GM18505 (cell line): Measurements from ENCODE around the gene CPNE6.

Source experiments
- ATAC-seq: cut with Tn5 transposase; IDR thresholded peaks from one replicate; pipeline ENCODE4 v1.9.1; 2021; ENCODE audit not compliant: unreplicated experiment
- POLR2A ChIP-seq: IDR thresholded peaks from 4 replicates; pipeline ENCODE4 v1.6.1; 2011; ENCODE audit warnings: borderline replicate concordance; ENCODE audit not compliant: insufficient read depth, insufficient read length; ENCODE audit errors: extremely low read depth

CPNE6 gene

GRCh38 chr14:24051176-24051788, 20.1 kb upstream of the CPNE6 start:
- no peak for ATAC-seq
- no peak for TF ChIP-seq POLR2A

GRCh38 chr14:24051789-24052655, 19.3 kb upstream of the CPNE6 start, which contains the start of gene CARMIL3:
Gene CARMIL3, plus strand, starts transcription at chr14:24052009. Its CDS starts 145 bp downstream, at chr14:24052154.
- TF ChIP-seq POLR2A: peak; percentile 51
- peak; percentile 62 for ATAC-seq

GRCh38 chr14:24052656-24053547, 18.5 kb upstream of the CPNE6 start:
- ATAC-seq: no peak
- TF ChIP-seq POLR2A: no peak

- no peak for ATAC-seq
- TF ChIP-seq POLR2A: no peak
Observed at GRCh38 chr14:24053548-24054323, 17.6 kb upstream of the CPNE6 start.

- no peak for TF ChIP-seq POLR2A
Observed at GRCh38 chr14:24054324-24054641, 17.1 kb upstream of the CPNE6 start.

GRCh38 chr14:24054646-24055045, 16.7 kb upstream of the CPNE6 start:
- no peak for ATAC-seq
- TF ChIP-seq POLR2A: no peak

More at GRCh38 chr14:24054324-24054641, 17.1 kb upstream of the CPNE6 start:
- no peak for ATAC-seq

GRCh38 chr14:24055971-24056799, 15.2 kb upstream of the CPNE6 start:
- no peak for TF ChIP-seq POLR2A
- ATAC-seq: no peak

GRCh38 chr14:24056800-24057184, 14.6 kb upstream of the CPNE6 start:
- ATAC-seq: no peak
- no peak for TF ChIP-seq POLR2A

GRCh38 chr14:24057271-24057670, 14.1 kb upstream of the CPNE6 start:
- TF ChIP-seq POLR2A: no peak

GRCh38 chr14:24057867-24058259, 13.5 kb upstream of the CPNE6 start:
- no peak for ATAC-seq
- no peak for TF ChIP-seq POLR2A

More at GRCh38 chr14:24057271-24057670, 14.1 kb upstream of the CPNE6 start:
- ATAC-seq: no peak

GRCh38 chr14:24058260-24058950, 13.0 kb upstream of the CPNE6 start:
- ATAC-seq: no peak
- TF ChIP-seq POLR2A: no peak
